Embryonic facial prominence (tissue), 1 donor: Measurements from ENCODE around the gene PCNX2.
A peak's percentile ranks its signal among the peaks of the same experiment; 100 is the strongest.

Source experiments
- DNase-seq: peaks from one replicate; pipeline ENCODE4 v3.0.0-alpha.2; 2016; ENCODE audit errors: extremely low spot score

The PCNX2 gene, protein sequence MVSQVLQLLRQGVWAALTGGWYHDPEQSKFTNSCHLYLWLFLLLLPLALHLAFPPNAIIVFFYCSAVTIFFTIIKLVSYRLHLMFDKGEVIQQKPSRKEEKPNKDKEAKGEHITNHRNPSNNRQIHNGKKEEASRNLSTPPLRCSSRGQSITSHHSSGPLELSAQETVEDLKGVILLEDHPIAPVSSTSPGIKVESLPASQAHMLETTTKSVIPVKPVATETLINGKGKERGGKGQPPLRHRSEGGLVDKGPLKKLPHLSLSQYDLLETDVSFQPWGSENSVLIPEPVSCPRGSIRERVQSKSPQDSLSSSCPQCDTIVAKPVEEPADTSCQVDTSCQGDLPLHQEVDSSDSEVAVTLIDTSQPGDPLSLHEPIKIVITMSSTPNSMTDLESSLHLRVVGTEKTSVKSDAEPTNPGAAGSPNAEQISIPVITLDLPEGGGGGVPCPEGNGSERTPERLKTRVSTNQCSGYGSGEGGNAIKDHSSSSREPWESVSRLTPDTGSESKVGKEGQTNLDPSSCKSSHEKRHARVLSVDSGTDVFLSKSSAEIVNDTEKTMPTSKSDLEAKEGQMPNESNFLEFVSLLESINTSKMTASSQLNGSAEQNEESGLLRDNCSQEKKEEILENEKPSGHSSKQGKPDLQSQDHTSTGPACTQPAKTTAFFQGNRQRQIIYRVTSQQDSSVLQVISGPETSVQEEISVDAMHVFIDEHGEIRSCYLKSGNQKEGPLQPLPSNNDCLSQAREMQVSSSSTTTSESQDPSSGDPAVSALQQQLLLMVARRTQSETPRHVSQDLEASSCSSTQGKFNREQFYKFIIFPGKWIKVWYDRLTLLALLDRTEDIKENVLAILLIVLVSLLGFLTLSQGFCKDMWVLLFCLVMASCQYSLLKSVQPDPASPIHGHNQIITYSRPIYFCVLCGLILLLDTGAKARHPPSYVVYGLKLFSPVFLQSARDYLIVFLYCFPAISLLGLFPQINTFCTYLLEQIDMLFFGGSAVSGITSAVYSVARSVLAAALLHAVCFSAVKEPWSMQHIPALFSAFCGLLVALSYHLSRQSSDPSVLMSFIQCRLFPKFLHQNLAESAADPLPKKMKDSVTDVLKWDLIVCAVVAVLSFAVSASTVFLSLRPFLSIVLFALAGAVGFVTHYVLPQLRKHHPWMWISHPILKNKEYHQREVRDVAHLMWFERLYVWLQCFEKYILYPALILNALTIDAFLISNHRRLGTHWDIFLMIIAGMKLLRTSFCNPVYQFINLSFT (N-terminal part only)

DNA sequence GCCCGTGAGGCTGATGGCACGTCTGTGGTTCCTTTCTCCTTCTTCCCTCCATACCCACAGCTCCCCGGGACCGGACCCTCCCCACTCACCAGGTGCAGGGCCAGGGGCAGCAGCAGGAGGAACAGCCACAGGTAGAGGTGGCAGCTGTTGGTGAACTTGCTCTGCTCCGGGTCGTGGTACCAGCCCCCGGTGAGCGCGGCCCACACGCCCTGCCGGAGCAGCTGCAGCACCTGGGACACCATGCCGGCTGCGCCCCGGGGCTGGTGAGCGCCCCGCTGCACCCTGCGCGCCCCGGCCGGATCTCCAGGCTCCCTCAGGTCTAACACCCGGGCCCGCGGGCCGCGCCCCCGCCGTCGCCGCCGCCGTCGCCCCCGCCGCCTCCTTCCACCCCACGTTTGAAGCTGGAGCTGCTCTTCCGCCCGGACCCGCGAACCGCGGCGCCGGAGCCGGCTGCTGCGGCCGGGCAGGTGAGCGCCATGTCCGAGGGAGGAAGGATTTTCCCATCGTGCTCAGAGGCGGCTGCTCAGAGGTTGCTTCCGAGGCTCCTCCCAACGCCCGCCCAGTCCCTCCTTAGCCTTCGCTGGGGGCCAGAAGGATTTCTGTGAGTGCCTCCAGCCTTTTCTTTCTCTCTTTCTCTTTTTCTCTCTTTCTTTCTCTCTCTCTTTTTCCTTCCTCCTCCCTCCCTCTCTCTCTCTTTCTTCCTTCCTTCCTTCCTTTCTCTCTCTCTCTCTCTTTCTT, at the start of gene PCNX2:
Gene PCNX2 (minus strand): TSS at position 489 of the 738 bp plus-strand sequence. CDS start 247 bp downstream, at position 242.
- DNase-seq = peak; percentile 16

DNA sequence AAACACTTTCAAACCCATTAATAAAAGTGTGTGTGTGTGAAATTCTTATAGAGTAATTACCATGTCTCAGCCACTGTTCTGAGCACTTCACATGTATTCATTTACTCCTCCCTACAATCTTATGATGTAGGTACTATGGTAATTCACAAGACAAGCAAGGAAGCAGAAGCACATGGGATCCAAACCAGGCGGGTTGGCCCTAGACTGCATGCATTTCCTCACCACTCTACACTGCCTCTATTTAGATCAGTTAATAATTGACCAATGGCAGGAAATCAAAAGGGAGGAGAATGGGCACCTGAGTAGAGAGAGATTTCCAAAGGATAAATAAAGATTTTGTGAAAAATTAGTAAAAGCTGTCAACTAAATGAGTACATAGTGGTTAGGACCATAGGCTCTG, 47.7 kb upstream of the PCNX2 start:
- no peak for DNase-seq

DNA sequence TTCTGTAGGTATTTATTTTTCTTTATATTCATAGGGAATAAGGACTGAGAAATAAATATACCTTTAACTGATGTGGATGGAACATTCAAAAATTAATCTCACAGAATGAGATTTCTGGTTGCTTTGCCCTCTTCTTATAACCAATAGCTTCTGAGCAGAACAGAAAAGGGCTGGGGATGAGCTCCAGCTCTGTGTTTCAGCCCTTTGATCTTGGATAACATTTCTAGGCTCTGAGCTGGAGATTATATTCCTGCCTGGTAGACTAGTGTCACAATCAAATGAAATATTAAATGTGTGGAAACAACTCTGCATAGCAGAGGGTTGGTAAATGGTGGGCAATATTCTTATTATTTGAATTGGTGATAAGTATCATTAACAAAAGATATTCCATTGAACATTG, 46.6 kb upstream of the PCNX2 start:
- DNase-seq = no peak

DNA sequence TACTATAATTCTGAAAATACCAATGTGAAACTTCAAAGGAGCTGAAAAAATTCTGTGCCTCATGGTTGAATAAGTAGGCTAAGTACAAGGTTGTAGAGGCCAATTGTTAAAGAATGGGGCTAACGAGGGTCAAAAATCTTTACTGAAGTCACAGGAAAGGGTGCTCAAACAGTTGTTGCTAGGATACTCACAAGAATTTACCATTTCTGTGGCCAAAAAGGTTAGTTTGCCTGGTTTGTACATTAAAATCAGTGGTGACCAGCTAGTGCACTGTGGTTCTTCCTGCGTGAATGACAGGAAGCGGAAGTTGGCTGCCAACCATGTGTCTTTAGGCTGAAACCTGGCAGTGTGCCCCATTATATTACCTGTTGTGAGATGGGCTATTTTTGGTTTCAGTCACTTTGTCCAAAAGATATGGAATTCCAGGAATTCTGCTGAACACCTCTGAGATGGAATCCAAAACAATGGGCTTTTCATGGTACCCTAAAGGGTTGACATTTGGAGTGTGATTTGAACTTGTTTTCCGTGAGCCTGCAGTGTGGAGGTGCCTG, 45.5 kb upstream of the PCNX2 start:
- DNase-seq = no peak

DNA sequence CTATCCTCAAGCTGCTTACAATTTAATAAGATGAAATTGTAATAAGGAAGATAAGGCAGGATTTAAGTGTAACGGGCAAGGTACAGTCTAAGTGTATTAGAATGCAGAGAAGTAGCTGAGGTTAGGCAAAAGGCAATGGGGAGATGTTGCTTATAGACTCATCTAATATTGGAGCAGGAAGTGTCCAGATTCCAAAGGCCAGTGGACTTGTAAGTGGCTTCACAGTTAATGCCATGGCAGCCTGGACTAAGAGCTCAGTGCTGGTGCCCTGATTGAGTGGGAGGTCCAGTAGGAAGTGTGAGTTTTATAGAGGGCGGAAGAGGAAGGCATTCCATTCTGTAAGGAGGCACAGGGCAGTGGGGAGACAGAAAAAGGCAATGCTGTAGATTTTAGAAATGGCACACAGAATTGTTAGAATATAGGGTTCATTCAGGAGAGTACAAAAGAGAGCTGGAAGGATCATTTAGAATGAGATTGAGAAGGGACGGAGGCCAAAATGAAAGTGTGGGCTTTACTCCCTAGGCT, 44.6 kb upstream of the PCNX2 start:
- DNase-seq = no peak

DNA sequence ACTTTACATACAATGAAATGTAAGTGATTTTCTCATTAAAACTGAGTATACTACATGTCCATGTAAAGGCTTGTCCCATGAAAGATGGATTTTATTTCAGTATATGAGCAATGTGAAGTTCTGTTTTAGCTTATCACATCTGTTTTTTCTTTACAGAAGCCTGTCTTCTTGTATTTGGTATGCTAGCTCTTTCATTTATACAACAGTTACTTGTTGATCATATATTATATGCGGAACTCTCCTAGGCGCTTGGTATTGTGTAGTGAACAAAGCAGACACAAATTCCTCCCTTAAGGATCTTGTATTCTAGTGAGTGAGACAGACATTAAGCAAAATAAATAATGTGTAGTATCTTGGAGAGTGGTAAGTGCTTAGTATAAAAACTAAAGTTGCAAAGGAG, 42.6 kb upstream of the PCNX2 start:
- no peak for DNase-seq

DNA sequence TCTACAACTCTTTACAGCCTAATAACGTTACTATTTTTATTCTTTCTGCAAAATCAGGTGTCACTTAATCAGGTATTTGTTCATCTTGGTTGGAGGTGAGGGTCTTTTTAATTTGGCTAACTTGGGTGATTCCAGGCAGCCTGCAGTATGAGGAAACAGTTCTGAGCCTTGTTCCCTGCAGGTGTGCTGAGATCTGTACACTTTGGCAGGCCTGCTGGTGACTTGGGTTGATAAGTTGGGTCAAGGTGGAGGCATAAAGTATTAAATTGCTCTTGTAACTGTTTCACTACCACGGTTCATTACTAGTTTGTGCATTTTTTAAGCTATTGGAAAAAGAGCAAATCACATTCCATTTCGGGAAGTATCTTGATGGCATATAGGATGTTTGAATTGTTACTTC, 42.0 kb upstream of the PCNX2 start:
- no peak for DNase-seq

DNA sequence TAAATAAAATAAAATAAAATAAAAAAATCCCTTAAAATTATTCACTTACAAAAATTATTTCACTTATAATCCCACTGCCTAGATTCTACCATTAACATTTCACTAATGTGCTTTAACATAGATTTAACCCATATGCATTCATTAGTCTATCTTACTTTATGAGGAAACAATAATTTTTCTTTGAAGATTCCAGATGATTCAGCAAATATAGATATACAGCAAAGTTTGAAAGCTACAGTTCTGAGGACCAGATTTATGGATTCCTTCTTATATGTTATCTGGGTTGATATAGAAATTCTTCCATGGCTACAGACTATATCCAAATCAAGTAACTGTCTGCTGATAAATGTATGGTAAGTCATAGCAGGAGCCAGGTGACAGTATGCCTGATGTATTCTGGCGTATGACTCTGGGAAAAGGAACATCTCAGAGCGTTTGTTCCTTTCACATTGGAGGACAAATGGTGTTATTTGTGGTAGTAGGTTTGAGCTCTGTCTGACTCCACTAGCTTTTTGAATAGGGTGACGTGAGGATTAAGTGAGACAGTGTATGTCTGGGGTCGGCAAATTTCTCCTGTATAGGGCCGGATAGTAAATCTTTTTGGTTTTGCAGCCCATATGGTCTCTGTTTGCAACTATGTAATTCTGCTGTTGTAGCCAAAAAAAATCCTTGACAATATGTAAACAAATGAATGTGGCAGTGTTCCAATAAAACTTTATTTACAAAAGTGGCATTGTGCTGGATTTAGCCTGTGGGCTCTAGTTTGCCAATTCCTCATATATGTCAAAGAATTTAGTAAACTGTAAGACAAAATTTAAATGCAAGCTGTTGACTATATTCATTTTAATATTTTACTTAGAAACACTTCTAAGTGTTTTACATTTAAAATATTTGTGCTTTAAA, 41.3 kb upstream of the PCNX2 start:
- DNase-seq = no peak

DNA sequence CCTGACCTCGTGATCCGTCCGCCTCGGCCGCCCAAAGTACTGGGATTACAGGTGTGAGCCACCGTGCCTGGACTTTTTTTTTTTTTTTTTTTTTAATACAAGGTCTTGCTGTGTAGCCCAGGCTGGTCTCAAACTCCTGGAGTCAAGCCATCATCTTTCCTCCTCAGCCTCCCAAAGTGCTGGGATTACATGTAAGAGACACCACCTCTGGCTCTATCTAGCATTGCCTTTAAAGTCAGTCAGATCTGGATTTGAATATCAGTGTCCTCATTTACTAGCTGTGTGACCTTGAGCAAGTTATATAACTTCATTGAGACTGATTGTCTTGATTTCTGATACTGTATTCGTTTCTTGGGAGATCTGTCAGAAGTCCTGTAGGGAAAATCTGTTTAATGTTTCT, 38.6 kb upstream of the PCNX2 start:
- DNase-seq = no peak

DNA sequence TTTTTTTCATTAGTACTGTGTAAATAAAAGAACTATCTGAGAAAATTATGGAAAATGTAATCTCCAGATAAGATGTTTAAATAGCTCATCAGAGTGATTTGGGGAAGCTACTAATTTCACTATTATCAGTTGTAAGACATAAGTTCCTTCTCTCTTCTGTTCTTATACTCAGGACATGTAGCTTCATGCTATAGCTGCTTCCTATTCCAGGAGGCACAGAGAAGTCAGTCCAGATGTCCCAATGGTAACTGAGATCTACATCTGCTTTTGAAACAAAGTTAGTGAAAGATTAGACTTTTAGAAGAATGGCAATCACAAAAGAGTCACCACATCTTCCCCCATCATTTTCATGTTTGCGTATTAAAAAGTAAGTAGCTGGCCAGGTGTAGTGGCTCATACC, 37.6 kb upstream of the PCNX2 start:
- no peak for DNase-seq

DNA sequence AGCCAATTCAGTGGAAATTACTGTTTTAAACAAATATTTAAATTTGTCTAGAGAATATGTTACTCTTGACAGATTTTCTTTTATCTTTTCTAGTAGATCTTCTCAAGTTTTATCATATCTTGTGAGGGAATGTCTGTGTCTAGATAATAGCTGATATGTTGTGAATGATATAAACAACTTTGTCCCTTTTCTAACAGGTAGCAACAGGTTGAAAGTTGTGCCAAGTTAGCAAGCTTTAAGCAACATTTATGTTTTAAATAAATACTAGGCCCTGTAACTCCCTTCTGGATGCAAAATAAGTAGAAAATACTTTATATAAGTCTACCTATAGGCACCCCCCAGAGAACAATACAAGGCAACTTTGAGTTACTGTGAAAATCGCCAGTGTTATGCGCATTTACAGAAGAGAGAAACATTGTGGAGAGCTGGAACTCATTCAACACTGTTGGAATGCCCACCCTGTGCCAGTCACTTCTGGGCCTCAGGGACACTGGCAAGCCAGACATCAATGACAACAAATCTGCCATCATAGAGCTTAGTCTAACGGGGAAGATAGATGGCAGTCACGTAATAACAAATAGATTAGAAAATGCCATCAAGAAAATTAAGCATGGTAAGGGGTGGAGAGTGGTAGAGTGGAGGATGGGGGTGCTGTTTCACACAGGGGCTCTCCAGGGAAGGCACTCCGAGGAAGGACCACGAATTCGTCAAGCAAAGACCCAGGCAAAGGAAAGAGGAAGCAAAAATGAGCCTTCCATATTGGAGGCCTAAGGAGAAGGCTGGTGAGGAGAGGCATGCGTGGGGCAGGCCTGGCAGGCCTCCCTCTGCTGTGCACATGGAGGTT, 36.4 kb upstream of the PCNX2 start:
- DNase-seq = no peak

DNA sequence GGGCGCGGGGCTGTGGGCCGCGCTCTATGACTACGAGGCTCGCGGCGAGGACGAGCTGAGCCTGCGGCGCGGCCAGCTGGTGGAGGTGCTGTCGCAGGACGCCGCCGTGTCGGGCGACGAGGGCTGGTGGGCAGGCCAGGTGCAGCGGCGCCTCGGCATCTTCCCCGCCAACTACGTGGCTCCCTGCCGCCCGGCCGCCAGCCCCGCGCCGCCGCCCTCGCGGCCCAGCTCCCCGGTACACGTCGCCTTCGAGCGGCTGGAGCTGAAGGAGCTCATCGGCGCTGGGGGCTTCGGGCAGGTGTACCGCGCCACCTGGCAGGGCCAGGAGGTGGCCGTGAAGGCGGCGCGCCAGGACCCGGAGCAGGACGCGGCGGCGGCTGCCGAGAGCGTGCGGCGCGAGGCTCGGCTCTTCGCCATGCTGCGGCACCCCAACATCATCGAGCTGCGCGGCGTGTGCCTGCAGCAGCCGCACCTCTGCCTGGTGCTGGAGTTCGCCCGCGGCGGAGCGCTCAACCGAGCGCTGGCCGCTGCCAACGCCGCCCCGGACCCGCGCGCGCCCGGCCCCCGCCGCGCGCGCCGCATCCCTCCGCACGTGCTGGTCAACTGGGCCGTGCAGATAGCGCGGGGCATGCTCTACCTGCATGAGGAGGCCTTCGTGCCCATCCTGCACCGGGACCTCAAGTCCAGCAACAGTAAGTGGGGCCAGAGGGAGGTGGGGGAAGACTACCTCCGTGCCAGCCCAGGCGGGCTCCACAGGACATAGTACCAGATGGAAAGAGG, 32.8 kb upstream of the PCNX2 start:
- no peak for DNase-seq

DNA sequence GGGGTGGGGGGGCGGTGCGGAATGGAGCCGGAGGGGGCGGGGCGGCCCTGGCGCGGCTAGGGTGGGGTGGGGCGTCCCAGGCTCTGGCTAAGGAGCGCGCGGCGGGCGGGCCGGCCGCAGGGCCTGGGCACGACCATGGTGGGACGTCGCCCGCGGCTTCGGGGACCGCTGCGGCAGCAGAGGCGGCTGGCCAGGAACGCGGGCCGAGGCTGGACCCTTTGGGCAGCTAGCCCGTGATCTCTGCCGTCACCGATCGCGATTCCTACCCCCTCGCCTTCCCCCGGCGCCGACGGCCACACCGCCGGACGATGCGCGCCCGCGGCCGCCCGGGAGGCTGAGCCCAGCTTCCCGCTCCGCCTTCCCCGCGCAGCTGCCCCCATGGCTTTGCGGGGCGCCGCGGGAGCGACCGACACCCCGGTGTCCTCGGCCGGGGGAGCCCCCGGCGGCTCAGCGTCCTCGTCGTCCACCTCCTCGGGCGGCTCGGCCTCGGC, 32.2 kb upstream of the PCNX2 start, which contains the start of gene MAP3K21:
Gene MAP3K21 (plus strand): TSS at position 74 of the 491 bp plus-strand sequence. CDS start 305 bp downstream, at position 379.
- no peak for DNase-seq

DNA sequence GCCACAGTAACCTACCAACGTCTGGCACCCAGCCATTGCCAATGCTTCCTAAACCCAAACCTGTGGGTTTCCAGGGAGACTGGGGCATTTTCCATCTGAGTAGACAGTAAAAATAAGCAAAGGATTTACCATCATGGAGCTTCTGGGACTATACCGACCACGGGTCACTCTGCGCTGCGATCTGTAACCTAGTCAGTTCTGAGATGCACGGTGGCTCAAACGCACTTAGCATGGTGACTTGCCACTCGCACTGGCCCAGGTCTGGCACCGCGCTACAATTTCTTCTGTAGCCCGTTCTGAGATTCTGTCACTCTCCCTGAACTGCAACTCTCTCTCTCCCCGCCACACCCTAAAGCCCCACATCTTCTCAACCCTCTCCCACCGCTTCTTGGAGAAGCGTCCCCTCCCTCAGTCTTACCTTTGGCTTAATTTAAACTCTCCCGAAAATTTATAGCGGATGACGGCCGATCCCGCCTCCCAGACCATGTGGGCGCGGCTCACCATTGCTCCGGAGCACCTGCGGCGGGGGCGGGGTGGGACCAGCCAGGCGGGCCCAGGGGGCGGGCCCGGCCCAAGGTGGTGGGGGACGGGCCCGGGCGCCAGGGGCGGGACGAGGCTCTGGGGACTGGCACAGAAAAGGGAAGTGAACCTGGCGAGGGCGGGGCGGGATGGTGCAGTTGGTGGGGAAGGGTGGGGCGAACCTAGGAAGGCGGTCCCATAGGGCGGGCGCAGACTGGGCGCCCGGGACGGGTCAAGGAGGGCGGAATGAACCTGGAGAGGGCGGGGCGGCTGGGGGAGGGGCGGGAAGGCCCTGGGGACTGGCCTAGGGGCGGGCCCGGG, 31.5 kb upstream of the PCNX2 start:
- DNase-seq = no peak

DNA sequence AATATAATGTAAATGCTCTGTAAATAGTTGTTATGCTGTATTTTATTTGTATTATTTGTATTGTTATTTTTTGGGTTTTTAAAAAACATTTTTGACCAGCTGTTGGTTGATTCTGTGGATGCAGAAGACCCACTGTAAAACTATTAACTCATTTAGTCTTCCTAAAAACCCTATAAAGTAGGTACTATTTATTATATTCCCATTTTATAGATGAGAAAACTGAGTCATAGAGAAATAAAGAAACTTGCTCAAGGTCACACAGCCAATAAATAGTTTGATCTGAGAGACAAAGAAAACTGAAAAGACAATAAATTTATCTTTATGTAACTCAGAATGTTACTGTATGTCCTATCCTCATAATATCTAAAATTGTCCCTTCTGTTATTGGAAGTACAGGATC, 30.8 kb upstream of the PCNX2 start:
- no peak for DNase-seq

DNA sequence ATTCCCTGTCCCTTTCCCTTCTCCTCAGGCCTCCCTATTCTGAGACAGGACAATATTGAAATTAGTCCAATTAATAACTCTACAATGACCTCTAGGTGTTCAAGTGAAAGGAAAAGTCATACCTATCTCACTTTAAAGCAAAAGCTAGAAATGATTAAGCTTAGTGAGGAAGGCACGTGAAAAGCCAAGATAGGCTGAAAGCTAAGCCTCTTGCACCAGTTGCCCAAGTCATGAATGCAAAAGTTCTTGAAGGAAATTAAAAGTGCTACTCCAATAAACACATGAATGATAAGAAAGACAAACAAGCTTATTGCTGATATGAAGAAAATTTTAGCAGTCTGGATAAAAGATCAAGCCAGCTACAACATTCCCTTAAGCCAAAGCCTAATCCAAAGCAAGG, 28.2 kb upstream of the PCNX2 start:
- DNase-seq = no peak

DNA sequence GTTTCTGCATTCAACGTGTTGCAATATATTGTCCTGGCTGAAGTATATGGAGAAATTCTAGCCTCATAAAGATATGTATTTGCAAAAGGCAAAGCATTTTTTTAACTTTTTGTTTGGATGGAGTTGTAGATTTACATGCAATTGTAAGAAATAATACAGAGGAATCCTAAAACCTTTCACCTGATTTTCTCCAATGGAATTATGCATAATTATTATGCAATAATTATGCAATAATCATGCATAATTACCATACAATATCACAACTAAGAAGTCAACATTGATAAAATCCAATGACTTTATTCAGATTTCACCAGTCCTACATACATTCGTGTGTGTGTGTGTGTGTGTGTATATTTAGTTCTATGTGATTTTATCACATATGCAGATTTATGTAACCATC, 24.5 kb upstream of the PCNX2 start:
- no peak for DNase-seq
